SK-N-SH (cell line): ENCODE measurements around the gene INHBE. TPM values are rescaled to one million over a fixed set of nuclear protein-coding genes. Genes with fewer than 3 reads are reported as not detected.

Source experiments
- CTCF ChIA-PET: fragments of 300-600, 350-600 bp; formaldehyde crosslinking; extraction: SDS; loops from one replicate; lab custom pipeline; 2021; lab: Yijun Ruan, JAX
- POLR2A ChIA-PET: fragments of 350-600 bp; sonication (Branson Sonifier 250); formaldehyde crosslinking; extraction: SDS; loops from one replicate; lab custom pipeline; 2020; ENCODE audit warnings: antibody characterized with exemption, inconsistent platforms; lab: Yijun Ruan, JAX
- DNase-seq: peaks from one replicate; pipeline ENCODE4 v3.0.0; 2012
- H2AFZ ChIP-seq: fragments of 200-600 bp; sonication (generic); 2 replicates; pipeline ENCODE4 v1.8.1; 2016; ENCODE audit warnings: antibody characterized with exemption, mild to moderate bottlenecking, low read depth
- H3F3A ChIP-seq: fragments of 200-600 bp; sonication (generic); replicated peaks from 2 replicates; pipeline ENCODE3; 2016; ENCODE audit warnings: antibody characterized with exemption, mild to moderate bottlenecking; ENCODE audit not compliant: insufficient read depth
- H3K27ac ChIP-seq, 2 experiments: fragments of 200-500 bp in 1 of 2; fragments of 200-600 bp in 1 of 2; sonication (Bioruptor generic) in 1 of 2; sonication (generic), shearing (Covaris generic) in 1 of 2; 2 replicates each; pipeline versions ENCODE4 v1.5.1 to v1.6.1; 2014 to 2016; ENCODE audit warnings: low read depth in 2 of 2, inconsistent platforms in 1 of 2, low read length in 1 of 2, mild to moderate bottlenecking in 1 of 2, mixed read lengths in 1 of 2
- H3K27me3 ChIP-seq: fragments of 200-600 bp; sonication (generic), shearing (Covaris generic); 2 replicates; pipeline ENCODE4 v1.6.1; 2016; ENCODE audit warnings: mixed run types; ENCODE audit not compliant: insufficient read depth
- H3K36me3 ChIP-seq, 2 experiments: fragments of 200-500 bp in 1 of 2; fragments of 200-600 bp in 1 of 2; sonication (Bioruptor generic) in 1 of 2; sonication (generic) in 1 of 2; replicated peaks in 1 of 2; 2 replicates each; pipeline versions ENCODE3 to v1.5.1; 2014 to 2016; ENCODE audit warnings: low read length in 1 of 2, mild to moderate bottlenecking in 1 of 2; ENCODE audit not compliant: insufficient read depth in 2 of 2, control insufficient read depth in 1 of 2
- H3K4me1 ChIP-seq, 2 experiments: fragments of 200-500 bp in 1 of 2; fragments of 200-600 bp in 1 of 2; sonication (Bioruptor generic) in 1 of 2; sonication (generic), shearing (Covaris generic) in 1 of 2; 2 replicates each; pipeline versions ENCODE4 v1.5.1 to v1.6.1; 2014 to 2016; ENCODE audit warnings: low read depth in 1 of 2, low read length in 1 of 2, mixed run types in 1 of 2; ENCODE audit not compliant: insufficient read depth in 2 of 2, control insufficient read depth in 1 of 2
- H3K4me2 ChIP-seq: fragments of 200-600 bp; sonication (generic), shearing (Covaris generic); 2 replicates; pipeline ENCODE4 v1.6.1; 2017; ENCODE audit warnings: mixed run types
- H3K4me3 ChIP-seq, 2 experiments: fragments of 200-500 bp in 1 of 2; fragments of 200-600 bp in 1 of 2; sonication (Bioruptor generic) in 1 of 2; sonication (generic), shearing (Covaris generic) in 1 of 2; 2 replicates each; pipeline versions ENCODE4 v1.5.1 to v1.8.1; 2014 to 2016; ENCODE audit warnings: low read depth in 2 of 2, inconsistent platforms in 1 of 2, low read length in 1 of 2, mild to moderate bottlenecking in 1 of 2, mixed read lengths in 1 of 2, moderate library complexity in 1 of 2
- H3K79me2 ChIP-seq: fragments of 200-600 bp; sonication (generic); 2 replicates; pipeline ENCODE4 v1.8.1; 2017; ENCODE audit warnings: mild to moderate bottlenecking; ENCODE audit not compliant: insufficient read depth
- H3K9ac ChIP-seq: fragments of 200-600 bp; sonication (generic); 2 replicates; pipeline ENCODE4 v1.6.1; 2017; ENCODE audit warnings: mixed run types
- H3K9me2 ChIP-seq: fragments of 200-600 bp; sonication (generic); 2 replicates; pipeline ENCODE4 v1.6.1; 2017; ENCODE audit warnings: mixed run types
- H3K9me3 ChIP-seq: fragments of 200-600 bp; sonication (generic); 2 replicates; pipeline ENCODE4 v1.6.1; 2017; ENCODE audit warnings: mixed run types, mild to moderate bottlenecking, moderate library complexity
- H4K20me1 ChIP-seq: fragments of 200-600 bp; sonication (generic); 2 replicates; pipeline ENCODE4 v1.6.1; 2017; ENCODE audit warnings: mild to moderate bottlenecking, mixed run types; ENCODE audit not compliant: insufficient read depth
- CHD2 ChIP-seq: fragments of 150-350 bp; IDR thresholded peaks from 2 replicates; pipeline ENCODE4 v1.6.1; 2018; ENCODE audit warnings: low read length; ENCODE audit not compliant: partially characterized antibody
- EP300 ChIP-seq, 2 experiments: IDR thresholded peaks; 2 replicates each; pipeline versions ENCODE4 v1.4.0 to v1.6.1; 2012; ENCODE audit warnings: borderline replicate concordance in 1 of 2, low read depth in 1 of 2, low read length in 1 of 2
- GABPA ChIP-seq: IDR thresholded peaks from 2 replicates; pipeline ENCODE4 v1.4.0; 2012; ENCODE audit warnings: low read depth, mild to moderate bottlenecking
- GATA2 ChIP-seq: sonication (generic); formaldehyde crosslinking; IDR thresholded peaks from 2 replicates; pipeline ENCODE4 v1.5.0; 2020; ENCODE audit warnings: mild to moderate bottlenecking, missing genetic modification reagents
- IRF3 ChIP-seq: fragments of 150-350 bp; IDR thresholded peaks from 2 replicates; pipeline ENCODE4 v1.6.1; 2016; ENCODE audit warnings: mild to moderate bottlenecking, low read depth, low read length
- JUND ChIP-seq: IDR thresholded peaks from 2 replicates; pipeline ENCODE4 v1.4.0; 2012
- MAX ChIP-seq: IDR thresholded peaks from 2 replicates; pipeline ENCODE4 v1.4.0; 2012; ENCODE audit warnings: low read depth
- MEF2A ChIP-seq: IDR thresholded peaks from 2 replicates; pipeline ENCODE4 v1.4.0; 2012; ENCODE audit warnings: low read depth, borderline replicate concordance
- NFIC ChIP-seq: IDR thresholded peaks from 2 replicates; pipeline ENCODE4 v1.4.0; 2012; ENCODE audit warnings: borderline replicate concordance
- PBX3 ChIP-seq: IDR thresholded peaks from 2 replicates; pipeline ENCODE4; 2012
- SIN3A ChIP-seq: IDR thresholded peaks from 2 replicates; pipeline ENCODE4 v1.6.1; 2012; ENCODE audit warnings: low read depth, mild to moderate bottlenecking, low read length, moderate library complexity, borderline replicate concordance
- ZBTB33 ChIP-seq: IDR thresholded peaks from 2 replicates; pipeline ENCODE4 v1.4.0; 2012; ENCODE audit warnings: low read depth, borderline replicate concordance
- WGBS: methylation state at CpG from one replicate; pipeline ENCODE4 v1.1.6; 2017; ENCODE audit warnings: low lambda C conversion rate; 5-methylcytosine and 5-hydroxymethylcytosine counted together
- polyA plus RNA-seq, 3 experiments: library from polyadenylated mRNA; depleted of rRNA; stranded (reverse); fragments of >200 nt; gene quantifications; 2 replicates each; pipeline ENCODE4 v1.2.3, GENCODE V29; 2012

INHBE gene
- polyA plus RNA-seq, 1 of the 3 experiments (the other 2 are of a cell fraction): 0.03 TPM

- Histone ChIP-seq H3K4me1 (peaks cover 0 to 10% of the 10 kb centered on the region in 2 experiments; a peak in 3 of 4 replicates), H3F3A (no peaks in the 10 kb centered on the region), H4K20me1 (no peaks in the 10 kb centered on the region), H3K79me2 (no peaks in the 10 kb centered on the region), H3K9me2 (no peaks in the 10 kb centered on the region), H3K4me2 (no peak overlapping the region), H3K36me3 (no peaks in the 10 kb centered on the region), H3K9me3 (no peaks in the 10 kb centered on the region), H3K9ac (no peak overlapping the region), H3K27me3 (peaks cover 81% of the 10 kb centered on the region), H3K4me3 (no peak overlapping the region), H2AFZ (no peak overlapping the region), H3K27ac (no peak overlapping the region)
- no peak for DNase-seq
- ChIA-PET POLR2A (no interaction called here), CTCF (interaction anchor here (1.2 to 4.8 kb wide), 4 partner anchors 13 to 259 kb away, joined by 3 to 67 read pairs (median 6); partner anchors contain the start of genes GLI1 and MARS1)
- no peak for TF ChIP-seq MEF2A
- TF ChIP-seq GATA2 (CRISPR knock-in tag): no peak
- WGBS: 37% methylated on average over 3 of the region's 3 CpGs
Observed at GRCh38 chr12:57473392-57473791, 18.3 kb downstream of the INHBE start.

- no peaks in the 10 kb centered on the region for H3K9me2 ChIP-seq
- peaks cover 76% of the 10 kb centered on the region for H3K27me3 ChIP-seq
- no peak overlapping the region for H2AFZ ChIP-seq
- no peaks in the 10 kb centered on the region for H3F3A ChIP-seq
- no peaks in the 10 kb centered on the region for H3K79me2 ChIP-seq
- H3K4me1 ChIP-seq: peaks cover 0 to 10% of the 10 kb centered on the region in 2 experiments; a peak in 3 of 4 replicates
- no peak for DNase-seq
- H3K36me3 ChIP-seq: no peaks in the 10 kb centered on the region
- H3K27ac ChIP-seq: no peak overlapping the region
- POLR2A ChIA-PET: no interaction called here
- no peak overlapping the region for H3K4me2 ChIP-seq
- TF ChIP-seq GABPA (no peak), CHD2 (no peak), GATA2 (CRISPR knock-in tag) (no peak), IRF3 (no peak), MAX (no peak), EP300 (IDR thresholded peaks at IDR 0.05; ENCODE audit: borderline replicate concordance in 1 of 2, low read depth in 1 of 2, low read length in 1 of 2) (no peak), ZBTB33 (no peak), PBX3 (no peak), NFIC (no peak), SIN3A (no peak), JUND (no peak)
- CTCF ChIA-PET: interaction anchor here (0.9 to 4.8 kb wide), 6 partner anchors 13 to 260 kb away, joined by 3 to 67 read pairs (median 4); partner anchors contain the start of genes GLI1 and MARS1
- no peaks in the 10 kb centered on the region for H3K9me3 ChIP-seq
- no peak overlapping the region for H3K4me3 ChIP-seq
- no peaks in the 10 kb centered on the region for H4K20me1 ChIP-seq
- WGBS: 41% methylated on average over 5 of the region's 5 CpGs
- H3K9ac ChIP-seq: no peak overlapping the region
Observed at GRCh38 chr12:57473886-57474285, 18.8 kb downstream of the INHBE start.
